Activated B cell treated with CpG ODN at 0.5 μM for 24 hours (primary cell): Measurements from ENCODE around the gene FERMT3. TPM values are rescaled to one million over a fixed set of nuclear protein-coding genes. Genes with fewer than 3 reads are reported as not detected.

Source experiments
- ATAC-seq: fragments of 200-7000 bp; cut with Tn5 transposase; one replicate; pipeline ENCODE4 v1.10.0; 2021; ENCODE audit warnings: low read depth, mild to moderate bottlenecking, moderate library complexity
- CTCF ChIA-PET: fragments of 350-600 bp; sonication (Branson Sonifier 250); formaldehyde crosslinking; loops from one replicate; lab custom pipeline; 2021; ENCODE audit warnings: antibody characterized with exemption; lab: Charles Lee
- POLR2A ChIA-PET: fragments of 350-600 bp; sonication (Branson Sonifier 250); formaldehyde crosslinking; loops from one replicate; lab custom pipeline; 2021; ENCODE audit warnings: antibody characterized with exemption; lab: Charles Lee
- DNase-seq: peaks from one replicate; pipeline ENCODE4 v3.0.0; 2022
- H3K27ac Mint-ChIP-seq: one replicate; pipeline ENCODE4 v1.8.0; 2020; ENCODE audit warnings: mixed read lengths
- H3K27me3 Mint-ChIP-seq: one replicate; pipeline ENCODE4 v1.8.0; 2021; ENCODE audit warnings: mixed read lengths
- H3K36me3 Mint-ChIP-seq: one replicate; pipeline ENCODE4 v1.8.0; 2021; ENCODE audit warnings: low read depth, mixed read lengths
- H3K4me1 Mint-ChIP-seq: one replicate; pipeline ENCODE4 v1.8.0; 2021; ENCODE audit warnings: mixed read lengths
- H3K4me3 Mint-ChIP-seq: one replicate; pipeline ENCODE4 v1.8.0; 2020; ENCODE audit warnings: mild to moderate bottlenecking, mixed read lengths
- H3K9me3 Mint-ChIP-seq: one replicate; pipeline ENCODE4 v1.8.0; 2020; ENCODE audit warnings: mixed read lengths
- CTCF ChIP-seq: fragments of 200-600 bp; IDR thresholded peaks from one replicate; pipeline ENCODE4 v1.8.0; 2022; ENCODE audit warnings: antibody characterized with exemption, mild to moderate bottlenecking
- intact Hi-C: fragments of 100-400 bp; cut with micrococcal nuclease; formaldehyde crosslinking; loops from one replicate; pipeline ENCODE4 v1.15.1; 2024
- total RNA-seq: library from RNA; stranded (reverse); gene quantifications from 2 replicates; pipeline ENCODE4 v1.2.3, GENCODE V29; 2022

FERMT3 gene
- total RNA-seq, 1 donor from 2014 or later = 169 TPM

GRCh38 chr11:64263021-64263946, 56.8 kb downstream of the FERMT3 start:
- no peak overlapping the region for H3K4me3 Mint-ChIP-seq
- no peaks in the 10 kb centered on the region for H3K27me3 Mint-ChIP-seq
- ATAC-seq = no peak
- intact Hi-C loops = no loop called here
- POLR2A ChIA-PET = interaction anchor here (0.5 kb wide), 1 partner anchor 83 kb away, joined by 6 read pairs; no protein-coding TSS in a partner anchor
- CTCF ChIA-PET = no interaction called here
- H3K4me1 Mint-ChIP-seq = peaks cover 19% of the 10 kb centered on the region
- H3K9me3 Mint-ChIP-seq = no peaks in the 10 kb centered on the region
- H3K36me3 Mint-ChIP-seq = peaks cover 8% of the 10 kb centered on the region
- no peak for TF ChIP-seq CTCF
- DNase-seq = no peak
- no peak overlapping the region for H3K27ac Mint-ChIP-seq

GRCh38 chr11:64263947-64264317, 57.4 kb downstream of the FERMT3 start:
- DNase-seq (no peak), ATAC-seq (no peak)
- ChIA-PET POLR2A (interaction anchor here (1.2 kb wide), 1 partner anchor 21 kb away, joined by 3 read pairs; the partner anchor contains the start of gene BAD), CTCF (no interaction called here)
- peaks cover 24% of the 10 kb centered on the region for H3K4me1 Mint-ChIP-seq
- H3K9me3 Mint-ChIP-seq = no peaks in the 10 kb centered on the region
- TF ChIP-seq CTCF = no peak
- H3K4me3 Mint-ChIP-seq = no peak overlapping the region
- peaks cover 8% of the 10 kb centered on the region for H3K36me3 Mint-ChIP-seq
- intact Hi-C loops = no loop called here
- no peaks in the 10 kb centered on the region for H3K27me3 Mint-ChIP-seq
- H3K27ac Mint-ChIP-seq = no peak overlapping the region

GRCh38 chr11:64264371-64264852, 57.9 kb downstream of the FERMT3 start:
- Mint-ChIP-seq H3K4me3 (no peak overlapping the region), H3K27me3 (no peaks in the 10 kb centered on the region), H3K4me1 (peaks cover 25% of the 10 kb centered on the region), H3K27ac (no peak overlapping the region), H3K9me3 (no peaks in the 10 kb centered on the region), H3K36me3 (peaks cover 6% of the 10 kb centered on the region)
- DNase-seq (no peak), ATAC-seq (no peak)
- CTCF ChIA-PET = no interaction called here
- no peak for TF ChIP-seq CTCF
- intact Hi-C loops = no loop called here
- POLR2A ChIA-PET = interaction anchor here (1.2 kb wide), 1 partner anchor 20 kb away, joined by 3 read pairs; the partner anchor contains the start of gene BAD

- Mint-ChIP-seq H3K27me3 (no peaks in the 10 kb centered on the region), H3K4me1 (peaks cover 19% of the 10 kb centered on the region), H3K27ac (no peak overlapping the region), H3K36me3 (peaks cover 8% of the 10 kb centered on the region), H3K4me3 (no peak overlapping the region), H3K9me3 (no peaks in the 10 kb centered on the region)
- ATAC-seq (no peak), DNase-seq (no peak)
- ChIA-PET CTCF (no interaction called here), POLR2A (interaction anchor here (1.0 to 1.2 kb wide), 2 partner anchors 19 to 60 kb away, joined by 3 read pairs; partner anchors contain the start of gene BAD)
- no peak for TF ChIP-seq CTCF
- intact Hi-C loops = no loop called here
Observed at GRCh38 chr11:64265176-64266160, 58.9 kb downstream of the FERMT3 start.
